Measurements from ENCODE around the gene FUNDC2. TPM values are rescaled to one million over a fixed set of nuclear protein-coding genes. Genes with fewer than 3 reads are reported as not detected.
A peak's percentile ranks its signal among the peaks of the same experiment; 100 is the strongest.
"Not testable (repeated sequence)": the region's sequence is repeated elsewhere in the genome, so short reads cannot be mapped to it uniquely, and the experiment has no call there.

FUNDC2 gene
- total RNA-seq, 2 experiments from 2014 or later = 44.3 to 47.4 TPM

DNA sequence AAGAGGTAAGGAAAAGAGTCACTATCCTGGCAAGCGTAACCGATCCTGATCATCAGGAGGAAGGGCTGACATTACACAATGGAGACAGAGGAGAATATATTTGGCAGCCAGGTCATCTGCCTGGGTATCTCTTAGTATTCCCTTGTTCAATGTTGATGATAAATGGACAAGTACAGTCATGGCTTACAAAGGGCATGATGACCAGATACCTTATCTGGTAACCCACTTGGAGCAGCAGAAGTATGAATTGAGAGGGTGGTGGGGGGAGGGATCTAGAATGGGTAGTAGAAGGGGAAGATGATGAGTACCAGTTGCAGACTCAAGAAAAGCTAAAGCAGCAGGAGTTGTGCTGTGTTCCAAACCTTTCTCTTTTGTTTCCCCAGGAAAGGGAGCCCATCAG, 21.5 kb upstream of the FUNDC2 start:
- POLR2A ChIA-PET = no interaction called here
- Mint-ChIP-seq H3K27me3 (peaks cover 3% of the 10 kb centered on the region), H3K4me3 (no peak overlapping the region), H3K9me3 (no peaks in the 10 kb centered on the region), H3K36me3 (peaks cover 2% of the 10 kb centered on the region), H3K4me1 (no peaks in the 10 kb centered on the region), H3K27ac (no peak overlapping the region)
- DNase-seq (no peak), ATAC-seq (ENCODE audit: low read depth) (no peak)

DNA sequence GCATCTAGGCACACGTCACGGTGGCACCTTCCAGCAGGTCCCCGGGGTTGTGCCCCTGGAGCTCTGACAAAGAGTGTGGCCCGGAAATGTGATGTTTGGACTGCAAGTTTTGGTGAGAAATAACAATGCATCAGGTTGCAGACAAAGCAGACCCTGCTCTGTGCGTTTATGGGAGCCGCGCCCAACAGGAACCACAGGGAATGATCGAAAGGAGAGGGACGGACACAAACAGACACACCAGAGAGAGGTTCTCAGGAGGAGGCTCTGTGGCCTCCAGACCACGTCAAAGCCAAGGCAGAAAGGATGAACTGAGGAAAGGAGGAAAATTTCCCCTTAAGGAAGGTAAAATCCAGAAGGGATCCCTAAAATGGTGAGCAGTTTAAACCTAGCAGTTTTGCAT, 20.3 kb upstream of the FUNDC2 start:
- DNase-seq; H3K27me3 Mint-ChIP-seq; H3K4me1 Mint-ChIP-seq; H3K9me3 Mint-ChIP-seq; H3K27ac Mint-ChIP-seq; H3K36me3 Mint-ChIP-seq; ATAC-seq (ENCODE audit: low read depth); POLR2A ChIA-PET; H3K4me3 Mint-ChIP-seq: not testable (repeated sequence)

- POLR2A ChIA-PET; H3K4me1 Mint-ChIP-seq; DNase-seq; H3K36me3 Mint-ChIP-seq; H3K27ac Mint-ChIP-seq; H3K4me3 Mint-ChIP-seq; ATAC-seq (ENCODE audit: low read depth); H3K27me3 Mint-ChIP-seq; H3K9me3 Mint-ChIP-seq: not testable (repeated sequence)
These were observed 19.6 kb upstream of the FUNDC2 start for GRCh38 chrX:155006913-155007671.

DNA sequence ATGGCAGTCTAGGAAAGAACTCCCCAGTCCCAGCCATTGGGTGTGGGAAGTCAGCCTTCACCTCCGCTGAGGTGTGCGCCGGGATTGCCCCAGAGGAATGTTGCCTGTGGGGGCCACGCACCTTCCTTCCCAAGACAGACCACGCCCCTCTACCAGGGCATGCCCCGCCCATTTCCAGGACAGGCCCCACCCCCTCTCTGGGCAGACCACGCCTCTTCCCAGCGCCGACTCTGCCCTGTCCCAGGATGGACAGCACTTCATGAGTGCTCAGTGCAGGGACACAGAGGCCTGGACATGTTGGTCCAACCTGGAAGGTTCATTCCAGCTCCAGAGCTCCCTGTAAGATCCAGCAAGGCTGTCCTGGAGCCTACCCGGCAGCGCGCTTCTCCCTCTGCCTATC, 18.1 kb upstream of the FUNDC2 start:
- DNase-seq; H3K27ac Mint-ChIP-seq; H3K27me3 Mint-ChIP-seq; POLR2A ChIA-PET; H3K4me1 Mint-ChIP-seq; H3K9me3 Mint-ChIP-seq; H3K4me3 Mint-ChIP-seq; H3K36me3 Mint-ChIP-seq; ATAC-seq (ENCODE audit: low read depth): not testable (repeated sequence)

DNA sequence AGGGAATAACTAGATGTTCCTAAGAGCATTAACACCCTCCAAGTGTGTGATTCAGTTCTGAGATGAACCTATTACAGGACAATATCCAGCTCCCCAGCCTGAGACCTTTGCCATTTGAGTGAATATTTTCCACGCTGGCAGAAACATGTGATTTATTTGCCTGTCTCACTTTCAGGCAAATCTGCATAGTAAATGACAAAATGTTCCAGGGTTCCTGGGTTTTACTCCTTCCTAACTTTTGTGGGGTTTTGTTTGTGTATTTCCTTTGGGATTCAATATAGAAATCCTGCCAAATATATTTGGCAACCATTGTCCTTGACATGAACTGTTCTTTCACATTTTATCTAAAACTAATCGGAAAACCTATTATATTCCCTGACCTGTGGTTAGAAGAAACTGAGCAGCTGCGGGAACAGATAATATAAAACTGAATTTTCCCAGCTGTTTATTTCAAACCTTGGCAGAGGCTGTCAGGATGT, 16.6 kb upstream of the FUNDC2 start:
- H3K4me1 Mint-ChIP-seq = no peaks in the 10 kb centered on the region

GRCh38 chrX:155020591-155020990, 6.1 kb upstream of the FUNDC2 start:
- H3K36me3 Mint-ChIP-seq = no peaks in the 10 kb centered on the region
- no peaks in the 10 kb centered on the region for H3K9me3 Mint-ChIP-seq
- DNase-seq (no peak), ATAC-seq (ENCODE audit: low read depth) (no peak)
- peaks cover 8% of the 10 kb centered on the region for H3K27me3 Mint-ChIP-seq
- POLR2A ChIA-PET = no interaction called here
- H3K4me1 Mint-ChIP-seq = no peaks in the 10 kb centered on the region
- no peak overlapping the region for H3K4me3 Mint-ChIP-seq
- no peak overlapping the region for H3K27ac Mint-ChIP-seq

More for the DNA sequence above, 16.6 kb upstream of the FUNDC2 start:
- DNase-seq (no peak), ATAC-seq (ENCODE audit: low read depth) (no peak)
- no peaks in the 10 kb centered on the region for H3K9me3 Mint-ChIP-seq
- H3K4me3 Mint-ChIP-seq = no peak overlapping the region
- H3K36me3 Mint-ChIP-seq = peaks cover 2% of the 10 kb centered on the region
- POLR2A ChIA-PET = no interaction called here
- H3K27ac Mint-ChIP-seq = no peak overlapping the region
- H3K27me3 Mint-ChIP-seq = peaks cover 2% of the 10 kb centered on the region

DNA sequence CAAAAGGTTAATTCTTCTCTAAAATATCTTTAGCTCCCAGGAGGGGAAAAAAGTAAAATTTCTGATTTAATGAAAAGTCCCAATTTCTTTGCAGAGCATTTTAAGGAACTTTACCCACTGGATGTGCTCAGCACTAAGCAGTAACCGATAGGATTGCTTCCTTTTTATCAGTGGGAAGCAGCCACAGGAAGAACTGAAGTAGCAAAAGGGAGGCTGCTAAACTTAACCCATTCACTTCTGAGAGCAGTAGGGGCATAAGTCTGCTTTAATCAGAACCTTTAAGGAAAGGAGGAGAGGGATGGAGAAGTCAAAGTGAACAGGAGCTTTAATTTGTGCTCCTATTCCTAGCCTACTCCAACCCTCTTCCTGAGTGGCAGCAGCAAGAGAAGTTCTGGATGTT, 4.1 kb upstream of the FUNDC2 start, which contains the start of gene F8:
TSS of gene F8 (minus strand) at position 139 of the 400 bp plus-strand sequence. CDS start 171 bp downstream, outside the sequence.
- DNase-seq (no peak), ATAC-seq (ENCODE audit: low read depth) (no peak)
- H3K9me3 Mint-ChIP-seq = no peaks in the 10 kb centered on the region
- H3K4me1 Mint-ChIP-seq = no peaks in the 10 kb centered on the region
- H3K27me3 Mint-ChIP-seq = peaks cover 8% of the 10 kb centered on the region
- no peak within 1 kb of the TSS for H3K27ac Mint-ChIP-seq
- no peaks in the 10 kb centered on the region for H3K36me3 Mint-ChIP-seq
- H3K4me3 Mint-ChIP-seq = no peak within 1 kb of the TSS
- POLR2A ChIA-PET = no interaction called here

DNA sequence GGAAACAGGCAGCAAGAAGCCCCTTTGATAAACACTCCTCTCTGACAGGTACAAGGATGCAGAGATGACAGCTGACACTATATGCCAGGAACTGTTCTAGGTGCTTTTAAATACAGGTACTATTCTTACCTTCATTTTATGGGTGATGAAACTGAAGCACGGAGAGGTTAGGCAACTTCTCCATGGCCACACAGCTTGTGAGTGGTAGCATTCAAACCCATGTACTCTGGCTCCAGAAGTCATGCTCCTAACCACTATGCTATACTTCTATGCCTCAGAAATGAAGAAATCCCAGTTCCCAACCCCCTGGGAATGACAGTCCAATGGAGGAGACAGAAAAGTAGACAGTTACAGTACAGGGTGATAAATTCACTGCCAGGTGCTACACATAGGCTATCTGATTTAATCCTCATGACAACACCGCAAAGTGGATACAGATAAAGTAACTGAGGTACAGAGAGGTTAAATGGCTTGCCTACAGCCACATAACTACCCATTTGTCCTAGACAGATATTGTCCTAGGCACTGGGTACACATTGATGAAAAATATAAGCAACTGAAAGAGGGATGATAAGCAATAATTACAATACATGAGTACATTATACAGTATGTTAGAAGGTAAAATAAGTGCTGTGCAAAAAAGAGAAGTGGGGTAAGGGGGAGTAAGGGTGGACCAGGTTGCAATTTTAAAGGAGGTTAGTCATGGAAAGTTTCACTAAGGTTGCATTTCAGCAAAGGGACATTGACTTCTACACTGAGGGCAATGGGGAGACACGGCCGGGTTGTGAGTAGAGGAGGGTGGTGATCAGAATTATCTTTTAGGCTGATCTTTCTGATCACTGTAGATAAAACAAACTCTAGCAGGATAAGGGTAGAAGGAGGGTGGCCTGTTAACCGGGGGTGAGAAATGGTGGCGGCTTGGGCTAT, 2.5 kb upstream of the FUNDC2 start:
- Mint-ChIP-seq H3K36me3 (no peaks in the 10 kb centered on the region), H3K4me3 (no peak overlapping the region), H3K27ac (peak overlapping the region; percentile 23), H3K27me3 (peaks cover 8% of the 10 kb centered on the region), H3K9me3 (no peaks in the 10 kb centered on the region), H3K4me1 (peaks cover 11% of the 10 kb centered on the region)
- ATAC-seq (ENCODE audit: low read depth) = no peak
- DNase-seq = no peak
- POLR2A ChIA-PET = no interaction called here

DNA sequence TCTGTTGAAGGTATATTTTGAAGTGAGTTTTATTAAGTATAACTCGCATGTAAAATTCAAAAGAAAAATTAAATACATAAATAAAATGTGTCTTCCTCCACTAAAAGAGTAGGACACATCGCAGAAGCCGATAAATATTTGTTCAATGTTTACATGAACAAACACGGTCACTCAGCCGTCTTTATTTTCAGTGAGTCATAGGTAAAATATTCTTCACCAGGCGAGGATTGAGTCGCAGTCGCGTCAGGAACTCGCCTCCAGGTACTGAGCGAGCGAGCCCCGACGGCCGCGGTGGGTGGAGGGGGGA, 271 bp upstream of the FUNDC2 start:
- DNase-seq = no peak
- Mint-ChIP-seq H3K9me3 (no peaks in the 10 kb centered on the region), H3K36me3 (peaks cover 1% of the 10 kb centered on the region), H3K27ac (peak overlapping the region; percentile 87), H3K4me3 (peak overlapping the region; percentile 78), H3K4me1 (peaks cover 14% of the 10 kb centered on the region), H3K27me3 (peaks cover 2% of the 10 kb centered on the region)
- no peak for ATAC-seq (ENCODE audit: low read depth)
- POLR2A ChIA-PET = interaction anchor here (0.6 to 0.8 kb wide), 2 partner anchors 36 to 60 kb away, joined by 3 read pairs; no protein-coding TSS in a partner anchor

- DNase-seq (no peak), ATAC-seq (ENCODE audit: low read depth) (no peak)
- Mint-ChIP-seq H3K27ac (peak overlapping the region; percentile 93), H3K4me3 (peak overlapping the region; percentile 87), H3K36me3 (peaks cover 1% of the 10 kb centered on the region), H3K4me1 (peaks cover 14% of the 10 kb centered on the region), H3K9me3 (no peaks in the 10 kb centered on the region), H3K27me3 (no peaks in the 10 kb centered on the region)
- POLR2A ChIA-PET = interaction anchor here (0.7 to 0.9 kb wide), 2 partner anchors 28 to 30 kb away, joined by 3 read pairs; no protein-coding TSS in a partner anchor
These were observed 944 bp downstream of the FUNDC2 start for GRCh38 chrX:155027509-155028066.

DNA sequence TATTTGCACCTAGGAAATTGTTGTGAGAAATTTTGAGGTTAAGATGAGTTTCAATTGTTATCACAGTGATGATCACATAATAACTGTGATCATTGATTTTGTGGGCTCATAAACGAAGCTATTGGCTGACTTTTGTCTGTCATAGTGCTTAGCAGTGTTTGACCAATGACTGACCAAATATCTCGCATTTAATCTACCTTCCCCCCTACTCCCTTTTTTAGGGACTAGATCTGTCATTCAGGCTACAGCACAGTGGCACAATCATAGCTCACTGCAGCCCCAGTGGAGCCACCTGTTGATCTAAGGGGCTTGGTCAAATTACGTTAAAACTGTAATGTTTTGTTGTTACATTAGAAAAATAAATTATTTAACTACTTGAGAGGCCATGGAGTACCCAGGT, 1.5 kb downstream of the FUNDC2 start:
- ATAC-seq (ENCODE audit: low read depth) = no peak
- H3K4me1 Mint-ChIP-seq = peaks cover 14% of the 10 kb centered on the region
- peaks cover 1% of the 10 kb centered on the region for H3K36me3 Mint-ChIP-seq
- no peaks in the 10 kb centered on the region for H3K27me3 Mint-ChIP-seq
- no peaks in the 10 kb centered on the region for H3K9me3 Mint-ChIP-seq
- no peak for DNase-seq
- peak overlapping the region; percentile 93 for H3K27ac Mint-ChIP-seq
- POLR2A ChIA-PET = interaction anchor here (0.9 kb wide), 1 partner anchor 27 kb away, joined by 3 read pairs; no protein-coding TSS in a partner anchor
- H3K4me3 Mint-ChIP-seq = peak overlapping the region; percentile 87

DNA sequence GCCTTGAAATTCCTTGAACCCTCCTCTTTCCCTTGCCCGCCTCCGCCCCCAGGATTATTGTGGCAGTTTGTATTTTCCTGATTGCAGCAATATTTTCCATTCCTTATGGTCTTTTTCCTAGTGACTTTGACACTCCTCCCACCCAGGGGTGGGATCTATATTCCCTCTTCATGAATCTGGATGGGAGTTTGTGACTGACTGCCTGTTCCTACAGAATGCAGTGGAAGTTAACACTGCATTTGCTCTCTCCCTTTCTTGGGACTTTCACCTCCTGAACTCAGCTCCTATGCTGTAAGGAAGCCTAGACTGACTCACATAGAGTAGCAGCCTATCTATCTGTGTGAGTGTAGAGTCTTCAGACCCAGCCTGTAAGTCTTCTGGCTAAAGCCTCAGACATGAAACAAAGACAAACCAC, 2.2 kb downstream of the FUNDC2 start:
- no peak for DNase-seq
- peak overlapping the region; percentile 76 for H3K27ac Mint-ChIP-seq
- ATAC-seq (ENCODE audit: low read depth) = no peak
- H3K4me3 Mint-ChIP-seq = peak overlapping the region; percentile 45
- no peaks in the 10 kb centered on the region for H3K9me3 Mint-ChIP-seq
- peaks cover 1% of the 10 kb centered on the region for H3K36me3 Mint-ChIP-seq
- H3K4me1 Mint-ChIP-seq = peaks cover 14% of the 10 kb centered on the region
- no peaks in the 10 kb centered on the region for H3K27me3 Mint-ChIP-seq
- POLR2A ChIA-PET = no interaction called here

- Mint-ChIP-seq H3K9me3 (no peaks in the 10 kb centered on the region), H3K27ac (no peak overlapping the region), H3K4me3 (no peak overlapping the region), H3K27me3 (no peaks in the 10 kb centered on the region), H3K36me3 (peaks cover 12% of the 10 kb centered on the region), H3K4me1 (peaks cover 14% of the 10 kb centered on the region)
- POLR2A ChIA-PET = no interaction called here
- ATAC-seq (ENCODE audit: low read depth) (no peak), DNase-seq (no peak)
These were observed 5.0 kb downstream of the FUNDC2 start for GRCh38 chrX:155031657-155032056.

Measured in activated naive CD8-positive, alpha-beta T cell treated with anti-CD3 and anti-CD28 coated beads, Interleukin-2, amount 10 ng/mL, durations not matched to agents 7 days and 5 days (primary cell).